HuH-7 (cell line): Measurements from ENCODE around the gene SELENOP.
"Not testable (repeated sequence)": the region's sequence is repeated elsewhere in the genome, so short reads cannot be mapped to it uniquely, and the experiment has no call there.

Experiments
- DNase-seq: peaks from one replicate; pipeline ENCODE4 v3.0.0; 2011; ENCODE audit warnings: low spot score

SELENOP gene

DNA sequence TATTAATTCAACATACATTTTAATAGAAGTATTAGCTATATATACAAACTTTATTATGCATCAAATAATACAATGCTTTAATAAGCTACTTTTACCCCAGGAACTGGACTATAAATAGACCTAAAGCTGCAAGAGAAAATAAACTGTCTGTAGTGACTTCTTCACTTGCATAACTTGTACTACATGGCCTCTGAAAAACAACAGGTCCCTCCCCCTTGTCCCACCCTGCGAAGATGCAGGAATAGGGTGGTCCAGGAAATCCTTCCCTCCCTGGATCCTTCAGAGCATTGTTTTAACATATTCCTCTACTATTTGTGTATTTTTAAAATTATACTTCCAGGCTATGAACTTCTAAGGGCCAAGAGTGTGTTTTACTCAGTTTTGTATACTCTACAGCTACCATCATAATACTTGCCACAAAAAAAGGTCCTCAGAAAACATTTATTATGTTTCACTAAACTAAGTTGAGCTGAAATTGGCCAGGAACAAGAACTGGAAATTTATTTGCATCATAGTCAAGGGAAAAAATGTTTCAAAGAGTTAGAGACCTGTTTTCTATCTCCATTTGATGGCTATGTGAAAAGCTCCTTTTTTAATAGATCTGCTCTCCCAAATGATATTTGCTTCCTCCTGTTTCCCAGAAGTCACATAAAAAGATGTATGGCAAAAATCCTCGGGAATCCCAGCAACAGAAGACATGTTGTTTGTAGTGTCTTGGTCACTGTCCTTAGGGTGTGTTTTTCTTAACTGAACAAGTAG lies 15.2 kb upstream of the SELENOP start:
- DNase-seq = no peak

DNA sequence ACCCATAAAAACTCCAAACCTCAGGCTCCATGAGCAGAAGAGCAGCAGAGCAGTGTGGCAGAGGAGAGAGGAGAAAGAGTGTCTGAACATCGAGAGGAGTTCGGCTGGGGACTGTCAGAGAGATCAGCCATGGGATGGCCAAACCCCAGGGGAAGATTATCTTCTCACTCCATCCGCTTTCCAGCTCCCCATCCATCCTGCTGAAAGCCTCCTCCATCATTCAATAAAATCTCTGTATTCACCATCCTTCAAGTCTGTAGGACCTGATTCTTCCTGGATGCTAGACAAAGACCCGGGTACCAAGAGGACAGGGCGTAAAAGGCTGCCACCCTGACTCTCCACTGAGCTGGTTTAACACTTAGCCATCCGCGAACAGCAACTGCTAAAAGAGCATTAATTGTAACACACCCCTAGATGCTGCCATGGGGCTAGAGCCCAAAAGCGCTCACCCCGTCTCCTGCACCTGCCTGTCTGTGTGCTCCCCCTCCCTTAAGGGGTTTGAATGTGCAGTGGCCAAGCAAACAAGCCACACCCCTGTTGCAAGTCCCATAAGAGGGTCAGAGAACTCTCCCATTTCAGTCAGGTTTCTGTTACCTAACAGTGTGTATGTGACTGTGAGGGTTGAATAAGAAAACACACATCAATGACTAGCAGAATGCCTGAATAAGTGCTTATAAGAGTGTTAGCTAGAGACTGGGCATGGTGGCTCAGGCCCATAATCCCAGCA lies 13.9 kb upstream of the SELENOP start:
- DNase-seq = no peak

DNA sequence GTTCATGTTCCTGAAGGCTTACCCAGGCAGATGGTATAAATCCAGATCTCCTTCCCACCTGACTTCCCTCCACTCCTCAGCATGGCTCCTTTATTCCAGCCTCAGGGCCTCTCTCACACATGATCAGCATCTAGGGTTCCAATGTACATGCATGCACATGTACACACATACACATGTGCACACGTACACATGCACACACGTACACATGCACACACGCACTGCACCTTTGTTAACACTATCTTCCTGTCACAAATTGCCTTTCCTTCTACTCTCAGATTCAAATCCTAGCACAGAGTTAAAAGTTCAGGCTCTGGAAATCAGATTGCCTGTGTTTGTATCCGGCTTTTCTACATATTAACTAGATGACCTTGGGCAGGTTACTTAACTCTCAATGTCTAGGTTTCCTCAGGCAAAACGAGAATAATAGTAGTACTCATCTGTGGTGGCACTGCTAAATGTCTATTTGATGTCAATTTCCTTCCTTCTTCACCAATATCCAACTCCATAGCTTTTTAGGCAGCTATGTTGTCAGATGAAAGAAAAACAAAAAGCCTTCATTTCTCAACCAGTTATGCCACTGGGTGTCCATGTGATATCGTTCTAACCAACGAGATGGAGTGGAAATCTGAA lies 12.8 kb upstream of the SELENOP start:
- no peak for DNase-seq

DNA sequence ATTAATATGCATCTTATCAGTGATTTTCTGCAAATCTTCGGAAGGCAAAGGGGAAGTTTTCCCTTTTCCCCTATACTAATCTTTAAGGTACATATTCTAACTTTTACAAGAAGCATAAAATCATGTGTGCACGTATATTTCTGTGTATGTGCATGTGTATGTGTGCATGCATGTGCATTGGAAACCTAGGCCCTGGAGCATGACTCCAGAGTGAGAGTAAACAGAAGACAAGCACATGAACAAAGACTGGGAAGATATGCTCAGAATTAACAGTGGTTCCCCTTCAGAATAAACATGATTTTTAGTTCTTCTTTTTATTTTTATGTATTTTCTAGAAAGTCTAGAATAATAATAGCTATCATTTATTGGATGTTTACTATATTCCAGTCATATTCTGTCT lies 10.9 kb upstream of the SELENOP start:
- no peak for DNase-seq

DNA sequence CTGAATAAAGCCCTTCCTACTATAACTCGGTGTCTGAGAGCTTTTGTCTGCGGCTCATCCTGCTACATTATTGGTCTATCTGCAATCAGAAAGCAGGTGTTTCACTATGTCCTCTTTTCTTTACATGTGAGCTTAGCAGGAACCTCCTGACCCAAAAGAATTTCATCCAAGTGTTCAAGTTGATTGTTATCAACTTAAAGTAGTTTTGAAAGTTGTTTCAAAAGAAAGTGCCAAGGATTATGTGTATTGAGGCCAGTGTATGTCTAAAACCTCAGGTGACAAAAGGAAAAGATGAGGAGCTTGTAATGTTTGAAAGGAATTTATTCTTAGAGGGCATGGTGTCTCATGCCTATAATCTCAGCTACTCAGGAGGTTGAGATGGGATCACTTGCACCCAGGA lies 8.1 kb upstream of the SELENOP start:
- no peak for DNase-seq

DNA sequence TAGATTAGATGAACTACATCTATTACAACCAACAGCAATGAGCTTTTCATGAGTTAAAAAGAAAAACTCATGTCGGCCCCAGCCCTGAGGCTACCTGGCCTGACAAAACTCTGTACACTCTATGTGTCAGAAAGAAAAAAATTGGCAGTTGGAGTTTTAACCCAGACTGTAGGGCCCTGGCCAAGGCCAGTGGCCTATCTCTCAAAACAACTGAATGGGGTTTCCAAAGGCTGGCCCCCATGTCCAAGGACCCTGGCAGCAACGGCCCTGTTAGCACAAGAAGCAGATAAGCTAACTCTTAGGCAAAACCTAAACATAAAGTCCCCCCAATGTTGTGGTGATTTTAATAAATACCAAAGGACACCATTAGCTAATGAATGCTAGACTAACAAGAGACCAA lies 4.9 kb upstream of the SELENOP start:
- DNase-seq = not testable (repeated sequence)

DNA sequence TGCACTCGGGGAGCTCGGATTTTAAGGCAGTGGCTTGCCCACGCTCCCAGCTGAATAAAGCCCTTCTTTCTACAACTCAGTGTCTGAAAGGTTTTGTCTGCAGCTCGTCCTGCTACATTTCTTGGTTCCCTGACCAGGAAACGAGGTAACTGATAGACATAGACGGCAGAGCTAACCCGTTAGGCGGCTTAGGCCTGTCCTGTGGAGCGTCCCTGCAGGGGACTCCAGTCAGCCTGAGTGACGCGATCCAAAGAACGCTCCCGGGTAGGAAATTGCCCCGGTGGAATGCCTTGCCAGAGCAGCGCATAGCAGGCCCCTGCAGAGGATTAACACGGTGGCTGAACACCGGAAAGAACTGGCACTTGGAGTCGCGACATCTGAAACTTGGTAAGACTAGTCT lies 1.8 kb upstream of the SELENOP start:
- DNase-seq = no peak

DNA sequence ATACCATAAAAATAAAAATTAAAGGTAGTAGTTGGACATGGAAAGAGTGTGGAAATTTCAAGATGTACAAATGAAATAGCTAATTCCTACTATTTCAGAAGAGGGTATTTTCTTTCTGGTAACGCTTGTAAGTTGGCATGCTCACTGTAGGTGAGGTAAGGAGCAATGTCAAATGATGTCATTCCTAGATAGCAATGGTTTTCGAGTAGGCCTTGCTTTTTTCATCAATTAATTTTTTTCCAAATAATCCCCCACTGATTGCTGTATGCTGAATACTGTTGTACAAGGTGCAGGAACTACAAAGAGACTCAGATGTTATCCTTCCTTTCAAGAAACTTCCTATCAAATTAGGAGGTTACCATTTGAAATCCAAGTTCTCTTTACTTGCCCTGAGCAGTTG lies 928 bp upstream of the SELENOP start:
- no peak for DNase-seq

DNA sequence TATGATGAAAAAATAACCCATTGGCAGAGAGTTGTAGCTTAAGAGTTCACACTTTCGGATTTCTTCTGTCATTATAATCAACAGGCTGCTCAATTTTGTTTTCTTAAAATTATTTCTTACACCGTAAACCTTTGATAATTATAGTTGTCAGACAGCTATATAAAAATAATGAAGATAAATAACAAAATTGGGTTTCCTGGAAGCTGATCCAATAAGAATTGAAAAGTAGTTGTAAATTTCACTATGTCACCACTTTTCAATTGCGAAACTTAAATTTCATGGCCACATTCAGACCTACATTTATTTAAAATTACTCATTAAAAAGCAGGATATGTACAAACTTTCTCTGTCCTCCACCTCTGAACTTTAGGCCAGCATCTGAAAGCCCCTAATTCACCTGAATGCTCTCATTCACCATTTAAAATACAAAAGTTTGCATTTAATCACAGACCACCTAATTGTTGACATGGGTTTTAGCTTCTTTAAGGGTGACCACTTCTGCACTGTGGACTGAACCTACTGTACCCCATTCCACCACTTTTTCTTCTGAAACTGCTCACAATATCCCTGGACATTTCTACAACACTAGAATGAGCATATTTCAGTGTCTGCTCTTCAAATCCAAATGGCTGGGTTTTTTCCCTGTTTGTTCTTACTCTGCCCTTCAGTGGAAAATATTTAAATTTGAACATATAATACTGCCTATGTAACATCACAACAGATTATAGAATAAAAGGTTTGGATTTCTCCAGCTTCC lies 680 bp downstream of the SELENOP start:
- no peak for DNase-seq

DNA sequence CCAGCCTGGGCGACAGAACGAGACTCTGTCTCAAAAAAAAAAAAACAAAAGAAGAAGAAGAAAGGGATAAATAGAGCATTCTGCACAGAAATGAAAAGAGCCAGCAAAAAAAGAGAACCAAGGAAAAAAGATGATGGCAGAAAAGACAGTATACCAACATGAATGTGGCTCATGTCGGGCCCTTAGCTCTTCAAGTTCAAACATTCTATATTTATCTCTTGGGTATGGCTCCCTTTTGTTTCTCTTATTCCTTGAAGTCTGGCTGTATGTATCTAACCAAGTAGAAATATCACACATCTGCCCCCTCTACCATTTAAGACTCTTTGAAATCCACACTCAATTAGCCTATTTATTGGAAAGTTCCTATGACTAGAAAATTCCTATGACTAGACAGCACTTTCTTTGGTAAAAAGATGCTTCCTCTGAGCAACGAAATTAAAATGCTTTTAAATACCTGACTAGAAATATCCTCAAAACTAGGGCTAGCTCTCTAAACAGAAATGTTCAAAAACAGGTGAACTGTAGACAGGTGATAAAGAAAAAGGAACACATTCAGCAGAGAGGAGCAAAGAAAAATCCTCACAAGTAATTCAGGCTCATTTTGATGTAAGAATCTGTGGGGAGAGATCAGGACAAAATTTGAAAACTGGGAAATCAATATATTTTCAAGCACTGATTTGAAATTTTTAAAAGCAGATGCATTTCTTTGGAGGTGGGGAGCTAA lies 2.6 kb downstream of the SELENOP start:
- no peak for DNase-seq

DNA sequence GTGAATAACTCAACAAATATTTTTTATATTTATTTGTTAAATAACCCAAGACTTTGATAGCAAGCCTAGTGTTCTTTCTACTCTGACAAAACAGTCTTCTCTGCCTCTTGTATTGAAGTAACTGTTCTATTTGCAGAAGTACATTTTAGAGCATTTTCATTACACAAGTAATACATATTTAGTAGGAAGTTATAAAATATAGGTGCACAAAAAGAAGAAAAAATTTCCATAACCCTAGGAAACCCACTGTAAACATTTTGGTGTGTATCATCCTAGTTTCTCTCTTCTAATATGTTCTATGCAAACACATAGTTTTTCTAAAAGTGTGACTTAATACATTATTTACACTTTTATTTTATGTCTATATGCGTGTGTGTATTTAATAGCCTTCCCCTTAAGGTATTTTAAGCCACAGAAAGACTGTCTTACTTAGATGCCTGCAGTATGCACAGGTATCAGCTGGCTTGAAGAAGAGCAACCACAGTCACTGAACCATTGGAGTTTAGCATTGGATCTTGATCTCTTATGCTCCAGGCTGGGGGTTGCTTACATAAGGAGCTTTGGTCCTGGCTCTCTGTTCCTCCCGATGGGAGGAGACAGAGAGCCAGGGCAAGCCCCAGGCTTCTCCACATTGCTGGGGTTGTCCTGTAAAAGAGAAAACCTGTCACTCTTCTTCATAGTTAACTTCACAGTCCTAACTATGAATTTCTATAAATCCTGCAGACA lies 3.8 kb downstream of the SELENOP start:
- peak; percentile 38 for DNase-seq

DNA sequence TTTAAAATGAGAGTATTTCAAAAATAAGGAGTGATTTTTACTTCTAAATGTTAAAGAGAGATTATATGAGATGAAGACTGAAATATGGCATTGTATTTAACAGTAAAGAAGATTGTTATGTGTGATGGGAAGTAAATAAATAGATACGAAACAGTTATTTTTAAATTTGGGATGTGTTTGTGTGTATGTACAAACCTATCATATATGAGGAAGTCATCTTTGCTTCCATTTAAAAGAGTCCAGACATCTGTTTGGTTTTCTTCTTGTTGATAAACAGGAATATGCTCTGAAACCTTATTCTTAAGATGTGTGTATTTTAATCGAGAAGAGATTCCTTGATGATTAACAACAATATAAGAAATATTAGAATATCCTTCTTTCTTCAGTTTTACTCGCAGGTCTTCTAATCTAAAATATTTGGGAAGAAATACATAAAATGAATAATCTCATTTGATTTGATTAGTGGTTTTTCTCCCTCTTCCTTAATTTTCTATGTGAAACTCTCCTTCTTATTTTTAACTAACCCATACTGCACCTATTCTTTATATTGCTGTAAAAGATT lies 4.9 kb downstream of the SELENOP start:
- no peak for DNase-seq

DNA sequence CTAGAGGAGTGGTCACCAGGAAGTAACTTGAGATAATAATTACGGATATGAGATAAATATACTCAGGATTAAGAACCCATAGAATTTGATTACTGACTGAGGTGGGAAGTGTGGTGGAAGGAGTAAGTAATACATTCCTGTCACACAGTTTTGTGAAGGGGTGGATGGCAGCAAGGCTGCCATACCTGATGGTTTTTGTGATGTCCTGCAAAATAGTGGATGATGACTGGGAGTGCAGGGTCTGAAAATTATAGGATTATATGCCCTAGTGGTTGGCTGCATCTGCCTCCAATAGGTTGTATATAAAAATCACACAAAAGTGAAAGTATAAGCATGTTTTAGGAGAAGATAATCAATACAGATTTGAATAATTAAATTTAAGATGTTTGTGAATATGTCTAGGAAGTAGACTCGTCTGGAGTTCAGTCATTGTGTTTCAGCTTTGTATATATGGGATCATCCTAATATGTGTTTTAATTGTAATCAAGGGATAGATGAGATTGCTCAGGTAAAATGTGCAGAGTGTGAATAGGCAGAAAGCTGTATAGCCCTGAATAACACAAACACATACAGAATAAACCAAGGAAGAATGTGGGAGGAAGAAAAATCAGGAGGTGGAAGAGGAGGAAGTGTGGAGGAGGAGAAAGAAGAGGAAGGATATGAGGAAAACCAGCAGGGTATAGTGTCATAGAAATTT lies 5.5 kb downstream of the SELENOP start:
- no peak for DNase-seq

DNA sequence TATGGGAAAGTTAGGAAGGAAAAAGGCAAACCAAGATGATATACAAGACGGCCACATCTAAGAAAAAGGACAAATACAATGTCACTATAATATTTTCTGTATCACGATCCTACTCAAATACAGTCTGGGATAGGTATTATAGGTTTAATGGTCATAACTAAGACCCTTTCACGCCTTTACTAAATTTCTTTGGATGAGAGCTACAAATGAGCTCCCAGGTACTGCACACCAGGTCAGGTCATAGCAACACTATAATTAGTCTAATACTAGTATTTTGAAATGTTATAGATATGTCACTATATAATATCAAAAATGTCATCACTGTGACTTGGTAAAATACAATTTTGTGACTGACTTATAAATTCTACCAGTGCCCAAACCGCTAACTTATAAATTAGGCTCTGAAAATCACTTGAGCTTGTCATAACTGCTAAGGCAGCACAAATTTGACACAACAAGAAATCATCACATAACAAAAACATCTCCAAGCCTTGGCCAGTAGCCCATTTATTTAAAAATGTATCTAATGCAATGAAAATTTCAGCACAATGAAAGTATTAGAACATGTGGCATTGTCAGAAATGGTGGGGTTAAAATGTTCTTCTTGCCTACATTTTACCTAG lies 6.9 kb downstream of the SELENOP start:
- DNase-seq = no peak

DNA sequence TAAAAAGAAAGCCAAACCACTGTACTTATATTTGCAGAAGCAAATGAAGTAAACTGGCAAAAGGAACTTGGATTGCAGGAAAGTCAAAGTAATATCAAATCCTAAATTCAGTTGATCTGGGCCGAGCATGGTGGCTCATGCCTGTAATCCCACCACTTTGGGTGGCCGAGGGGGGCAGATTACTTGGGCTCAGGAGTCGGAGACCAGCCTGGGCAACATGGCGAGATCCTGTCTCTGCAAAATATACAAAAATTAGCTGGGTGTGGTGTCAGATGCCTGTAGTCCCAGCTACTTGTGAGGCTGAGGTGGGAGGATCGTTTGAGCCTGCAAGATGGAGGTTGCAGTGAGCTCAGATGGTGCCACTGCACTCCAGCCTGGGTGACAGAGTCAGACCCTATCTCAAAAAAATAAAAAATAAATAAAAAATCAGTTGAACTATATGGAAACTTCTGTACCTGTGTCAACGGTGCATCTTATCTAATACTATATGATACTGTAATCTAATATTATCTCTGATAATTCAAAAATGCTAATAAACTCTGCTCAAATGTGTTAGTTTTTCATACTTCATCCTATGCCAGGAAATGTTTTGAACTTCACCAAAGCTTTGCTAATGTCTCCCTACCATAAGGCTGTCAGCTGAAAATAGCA lies 10.1 kb downstream of the SELENOP start:
- no peak for DNase-seq

DNA sequence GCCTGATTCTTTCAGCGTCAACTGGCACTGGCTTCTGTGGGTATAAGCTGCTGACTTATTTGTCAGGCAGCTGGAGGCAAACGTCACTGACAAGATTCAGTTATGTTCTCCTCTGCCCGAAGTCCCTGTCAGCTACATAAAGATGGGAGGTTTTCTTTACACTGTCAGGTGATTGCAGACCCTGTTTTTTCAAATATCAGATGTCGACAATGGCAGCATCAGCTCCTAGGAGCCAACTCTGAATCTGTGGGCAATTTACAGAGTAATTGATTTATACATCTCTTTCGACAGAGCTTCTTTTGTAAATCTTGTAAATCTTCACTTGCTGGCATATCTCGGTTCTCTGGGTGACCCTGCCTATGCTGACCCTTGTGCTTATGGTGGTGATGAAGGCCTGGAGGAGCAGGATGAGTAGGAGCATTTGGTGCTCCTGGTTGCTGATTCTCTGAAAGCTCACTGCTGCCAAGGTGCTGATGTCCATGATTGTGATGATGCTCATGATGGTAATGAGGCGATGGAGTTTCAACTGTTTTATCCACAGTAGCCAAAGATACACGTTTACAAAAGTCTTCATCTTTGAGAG lies 10.9 kb downstream of the SELENOP start:
- no peak for DNase-seq

DNA sequence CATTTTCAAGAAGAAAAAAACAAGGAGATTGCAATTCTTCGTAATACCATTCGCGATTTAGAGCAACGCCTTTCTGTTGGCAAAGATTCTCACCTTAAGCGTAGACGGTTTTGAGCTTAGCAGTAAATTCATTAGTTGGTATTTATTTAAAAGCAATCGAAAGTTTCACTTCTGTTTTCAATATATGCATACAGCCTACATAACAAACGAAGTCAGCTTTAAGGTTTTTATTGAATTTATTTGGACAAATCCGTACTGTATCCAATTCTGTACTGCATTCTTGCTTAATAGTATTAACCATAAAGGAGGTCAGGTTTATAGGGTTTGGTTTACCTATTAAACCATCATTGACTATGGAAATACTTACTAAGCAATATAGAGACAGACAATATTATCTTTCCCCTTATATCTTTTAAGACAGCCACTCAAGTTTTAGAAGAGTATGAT lies 12.0 kb downstream of the SELENOP start:
- DNase-seq = no peak

DNA sequence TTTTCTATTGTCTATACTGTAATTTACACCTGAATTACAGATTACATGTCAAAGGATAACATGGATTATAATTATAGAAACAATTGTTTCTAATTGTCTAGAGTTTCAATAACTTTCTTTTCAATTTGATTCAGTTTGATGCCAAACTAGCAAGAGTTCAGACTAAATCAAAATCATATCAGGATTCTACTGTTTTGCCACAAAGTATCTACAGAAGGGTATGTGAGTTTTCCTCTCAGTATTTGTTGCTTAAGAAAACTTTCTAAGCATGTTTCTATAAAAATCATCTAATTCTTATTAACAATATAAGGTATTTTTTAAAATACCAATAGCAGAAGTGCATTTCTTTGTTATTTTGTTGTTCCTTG lies 12.5 kb downstream of the SELENOP start:
- DNase-seq = no peak
